CD14-positive monocyte (primary cell): Measurements from ENCODE around the gene SGPL1. TPM values are rescaled to one million over a fixed set of nuclear protein-coding genes. Genes with fewer than 3 reads are reported as not detected.

ENCODE experiments used
- DNase-seq, 3 donors: peaks; one replicate each; pipeline ENCODE4 v3.0.0-alpha.2; 2011 to 2022
- H2AFZ ChIP-seq: 2 replicates; pipeline ENCODE4 v1.6.0; 2012; ENCODE audit warnings: mild to moderate bottlenecking, low read depth, low read length, inconsistent platforms; ENCODE audit not compliant: insufficient read depth, poor library complexity, severe bottlenecking
- H3K27ac ChIP-seq, 2 donors: 1 replicate in 1 of 2; 2 replicates in 1 of 2; pipeline ENCODE4 v1.5.1; 2012 to 2013; ENCODE audit warnings: low read length in 2 of 2, control low read depth in 1 of 2, inconsistent platforms in 1 of 2, low read depth in 1 of 2, mild to moderate bottlenecking in 1 of 2
- H3K27me3 ChIP-seq, 2 donors: one replicate each; pipeline versions ENCODE4 v1.6.0 to v1.6.1; 2011 to 2013; ENCODE audit warnings: low read length in 2 of 2; ENCODE audit not compliant: control insufficient read depth in 2 of 2, insufficient read depth in 2 of 2
- H3K36me3 ChIP-seq, 2 donors: replicated peaks in 1 of 2; 1 replicate in 1 of 2; 2 replicates in 1 of 2; pipeline versions ENCODE4 v1.5.1 to v1.6.1; 2012 to 2013; ENCODE audit warnings: low read length in 2 of 2, control low read depth in 1 of 2, inconsistent platforms in 1 of 2, mild to moderate bottlenecking in 1 of 2; ENCODE audit not compliant: insufficient read depth in 2 of 2, control insufficient read depth in 1 of 2
- H3K4me1 ChIP-seq, 2 donors: 1 replicate in 1 of 2; 2 replicates in 1 of 2; pipeline versions ENCODE4 v1.5.1 to v1.6.1; 2012 to 2013; ENCODE audit warnings: low read length in 2 of 2, control low read depth in 1 of 2, inconsistent platforms in 1 of 2, mild to moderate bottlenecking in 1 of 2, moderate library complexity in 1 of 2; ENCODE audit not compliant: insufficient read depth in 2 of 2, control insufficient read depth in 1 of 2
- H3K4me2 ChIP-seq: replicated peaks from 2 replicates; pipeline ENCODE3; 2012; ENCODE audit warnings: low read length, moderate library complexity, mild to moderate bottlenecking; ENCODE audit not compliant: poor library complexity, severe bottlenecking; ENCODE audit errors: extremely low read depth
- H3K4me3 ChIP-seq, 3 experiments: fragments of 200-600 bp in 1 of 3; sonication (generic) in 1 of 3; replicated peaks in 1 of 3; 1 replicate in 2 of 3; 2 replicates in 1 of 3; pipeline ENCODE4 v1.5.1; 2011 to 2013; ENCODE audit warnings: low read length in 3 of 3, mild to moderate bottlenecking in 3 of 3, control low read depth in 2 of 3, low read depth in 2 of 3, inconsistent platforms in 1 of 3, moderate library complexity in 1 of 3
- H3K79me2 ChIP-seq: 2 replicates; pipeline ENCODE4 v1.6.0; 2012; ENCODE audit warnings: mild to moderate bottlenecking, control low read depth, inconsistent platforms, low read length, moderate library complexity; ENCODE audit not compliant: insufficient read depth
- H3K9ac ChIP-seq: 2 replicates; pipeline ENCODE4 v1.6.0; 2017; ENCODE audit warnings: low read length, mild to moderate bottlenecking; ENCODE audit not compliant: insufficient read depth, poor library complexity, severe bottlenecking
- H3K9me3 ChIP-seq, 2 donors: replicated peaks in 1 of 2; 1 replicate in 1 of 2; 2 replicates in 1 of 2; pipeline versions ENCODE4 v1.5.1 to v1.6.1; 2012 to 2013; ENCODE audit warnings: low read length in 2 of 2, control low read depth in 1 of 2; ENCODE audit not compliant: control insufficient read depth in 1 of 2, insufficient read depth in 1 of 2
- H4K20me1 ChIP-seq: 2 replicates; pipeline ENCODE4 v1.6.0; 2012; ENCODE audit warnings: mild to moderate bottlenecking, low read length, control low read depth, moderate library complexity; ENCODE audit not compliant: insufficient read depth
- H3K27ac Mint-ChIP-seq, 7 donors: one replicate each; pipeline ENCODE4 v1.8.0; 2020; ENCODE audit warnings: mild to moderate bottlenecking in 7 of 7, mixed read lengths in 7 of 7, moderate library complexity in 6 of 7, inconsistent platforms in 2 of 7
- H3K27me3 Mint-ChIP-seq, 3 donors: one replicate each; pipeline ENCODE4 v1.8.0; 2021 to 2022; ENCODE audit warnings: low read depth in 3 of 3, mild to moderate bottlenecking in 3 of 3, mixed read lengths in 3 of 3, moderate library complexity in 3 of 3, inconsistent platforms in 1 of 3
- H3K36me3 Mint-ChIP-seq, 2 donors: one replicate each; pipeline ENCODE4 v1.8.0; 2020; ENCODE audit warnings: mixed read lengths in 2 of 2, inconsistent platforms in 1 of 2, mild to moderate bottlenecking in 1 of 2
- H3K4me1 Mint-ChIP-seq: one replicate; pipeline ENCODE4 v1.8.0; 2020; ENCODE audit warnings: mild to moderate bottlenecking, mixed read lengths
- H3K4me3 Mint-ChIP-seq, 2 donors: one replicate each; pipeline ENCODE4 v1.8.0; 2020; ENCODE audit warnings: mild to moderate bottlenecking in 2 of 2, mixed read lengths in 2 of 2, moderate library complexity in 1 of 2
- H3K9me3 Mint-ChIP-seq, 7 donors: one replicate each; pipeline ENCODE4 v1.8.0; 2020 to 2022; ENCODE audit warnings: mixed read lengths in 7 of 7, mild to moderate bottlenecking in 6 of 7, moderate library complexity in 6 of 7, inconsistent platforms in 2 of 7
- WGBS: methylation state at CpG from one replicate; pipeline ENCODE4 v1.1.5; 2013; ENCODE audit warnings: missing lambda C conversion rate; ENCODE audit not compliant: insufficient coverage; 5-methylcytosine and 5-hydroxymethylcytosine counted together
- intact Hi-C, 2 donors: fragments of 100-400 bp; cut with micrococcal nuclease; formaldehyde crosslinking; loops; one replicate each; pipeline versions ENCODE4 v1.15.0 to v1.15.1; 2023
- polyA plus RNA-seq, 3 donors: library from polyadenylated mRNA; depleted of rRNA in 1 of 3; unstranded in 2 of 3; stranded (reverse) in 1 of 3; fragments of 300-500 nt in 2 of 3; fragments of >200 nt in 1 of 3; fragmentation: Illumina TruSeq in 2 of 3; gene quantifications; 1 replicate in 2 of 3; 2 replicates in 1 of 3; pipeline ENCODE4 v1.2.3, GENCODE V29; 2012 to 2021
- TF ChIP-seq, protein P1 (sequence below): fragments of 200-600 bp; IDR thresholded peaks from one replicate; pipeline ENCODE4 v1.8.0; 2022; ENCODE audit warnings: antibody characterized with exemption, mild to moderate bottlenecking

SGPL1 gene
- polyA plus RNA-seq, 3 donors: 16.6 to 26.8 (median 26.1) TPM

DNA sequence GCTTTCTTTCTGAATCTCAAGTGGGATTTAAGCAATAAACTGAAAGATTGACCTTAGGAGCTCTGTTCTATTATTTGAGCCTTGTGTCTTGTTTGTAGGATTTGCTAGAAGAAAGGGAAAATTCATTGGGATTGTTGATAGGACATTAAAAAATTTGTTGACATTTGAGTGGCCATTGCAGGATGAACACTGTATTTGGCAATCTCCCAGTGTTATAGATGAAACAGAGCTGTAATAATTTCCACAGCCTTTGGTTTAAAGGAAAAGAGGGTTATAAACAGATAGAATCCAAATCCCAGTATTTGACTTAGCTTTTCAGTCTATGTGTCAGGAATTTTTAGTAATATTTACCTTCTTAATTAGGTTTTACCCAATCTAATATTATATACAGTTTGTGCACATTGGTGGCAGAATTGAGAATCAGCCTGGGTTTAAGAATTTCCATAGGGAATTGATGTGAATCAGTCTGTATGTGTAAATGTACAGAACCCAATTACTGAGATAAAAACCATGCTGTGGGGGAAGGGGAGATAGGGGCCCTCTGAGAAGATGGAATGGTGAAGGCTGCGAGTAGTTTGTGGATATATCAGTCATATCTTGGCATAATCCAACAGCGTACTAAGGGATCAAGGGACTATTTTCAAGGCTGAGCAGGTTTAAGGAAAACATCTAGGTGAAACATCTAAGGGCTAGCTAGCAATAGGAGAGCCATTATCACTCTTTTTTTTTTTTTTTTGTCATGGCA, 6.5 kb downstream of the SGPL1 start:
- no peaks in the 10 kb centered on the region for H3K27me3 ChIP-seq
- H3K4me1 ChIP-seq: no peaks in the 10 kb centered on the region
- peaks cover 0 to 1% (median 0%) of the 10 kb centered on the region in 7 donors for H3K9me3 Mint-ChIP-seq
- H3K79me2 ChIP-seq: no peaks in the 10 kb centered on the region
- intact Hi-C loops: no loop called here
- H3K27me3 Mint-ChIP-seq: no peaks in the 10 kb centered on the region
- peaks cover 7 to 70% of the 10 kb centered on the region in 2 donors for H3K36me3 ChIP-seq
- no peak overlapping the region for H3K27ac Mint-ChIP-seq
- peaks cover 7% of the 10 kb centered on the region for H3K4me1 Mint-ChIP-seq
- H3K4me3 Mint-ChIP-seq: no peak overlapping the region
- WGBS: 86% methylated on average over 1 of the region's 2 CpGs
- no peak overlapping the region for H3K4me3 ChIP-seq
- TF ChIP-seq, protein P1, sequence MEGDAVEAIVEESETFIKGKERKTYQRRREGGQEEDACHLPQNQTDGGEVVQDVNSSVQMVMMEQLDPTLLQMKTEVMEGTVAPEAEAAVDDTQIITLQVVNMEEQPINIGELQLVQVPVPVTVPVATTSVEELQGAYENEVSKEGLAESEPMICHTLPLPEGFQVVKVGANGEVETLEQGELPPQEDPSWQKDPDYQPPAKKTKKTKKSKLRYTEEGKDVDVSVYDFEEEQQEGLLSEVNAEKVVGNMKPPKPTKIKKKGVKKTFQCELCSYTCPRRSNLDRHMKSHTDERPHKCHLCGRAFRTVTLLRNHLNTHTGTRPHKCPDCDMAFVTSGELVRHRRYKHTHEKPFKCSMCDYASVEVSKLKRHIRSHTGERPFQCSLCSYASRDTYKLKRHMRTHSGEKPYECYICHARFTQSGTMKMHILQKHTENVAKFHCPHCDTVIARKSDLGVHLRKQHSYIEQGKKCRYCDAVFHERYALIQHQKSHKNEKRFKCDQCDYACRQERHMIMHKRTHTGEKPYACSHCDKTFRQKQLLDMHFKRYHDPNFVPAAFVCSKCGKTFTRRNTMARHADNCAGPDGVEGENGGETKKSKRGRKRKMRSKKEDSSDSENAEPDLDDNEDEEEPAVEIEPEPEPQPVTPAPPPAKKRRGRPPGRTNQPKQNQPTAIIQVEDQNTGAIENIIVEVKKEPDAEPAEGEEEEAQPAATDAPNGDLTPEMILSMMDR: no peak
- H3K9ac ChIP-seq: no peak overlapping the region
- H3K36me3 Mint-ChIP-seq: peaks cover 65 to 66% of the 10 kb centered on the region in 2 donors
- peaks cover 36% of the 10 kb centered on the region for H4K20me1 ChIP-seq
- no peaks in the 10 kb centered on the region for H3K9me3 ChIP-seq
- H3K4me2 ChIP-seq: no peak overlapping the region
- H3K27ac ChIP-seq: no peak overlapping the region
- no peak for DNase-seq
- no peak overlapping the region for H2AFZ ChIP-seq

DNA sequence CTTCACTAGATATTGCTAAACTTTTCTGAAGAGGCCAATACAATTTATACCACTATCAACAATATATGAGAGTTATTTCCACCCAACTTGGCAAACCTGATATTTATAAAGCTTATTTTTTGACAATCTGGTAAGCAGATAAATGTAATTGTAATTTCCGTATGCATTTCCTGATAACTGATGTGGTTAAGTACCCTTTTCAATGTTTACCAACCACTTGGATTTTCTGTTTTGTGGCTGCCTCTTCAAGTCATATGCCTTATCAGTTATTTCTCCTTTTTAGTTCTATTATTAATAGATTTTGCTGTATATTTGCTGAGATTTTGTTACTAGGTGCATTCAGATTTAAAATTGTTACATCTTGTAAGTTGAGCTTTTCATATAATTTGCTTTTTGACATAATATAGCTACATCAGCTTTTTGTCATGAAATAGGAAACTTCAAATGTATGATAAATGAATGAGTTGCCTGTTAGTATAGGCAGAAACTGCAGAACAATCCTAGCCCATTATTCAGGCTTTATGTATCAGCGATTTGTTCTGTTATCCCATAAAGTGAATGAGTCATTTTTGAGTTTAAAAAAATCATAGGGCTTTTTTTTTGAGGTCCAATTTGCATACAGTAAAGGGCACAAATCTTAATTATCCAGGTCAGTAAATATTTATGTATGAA, 11.5 kb downstream of the SGPL1 start:
- H3K4me1 Mint-ChIP-seq: peaks cover 6% of the 10 kb centered on the region
- Histone ChIP-seq H2AFZ (no peak overlapping the region), H3K9me3 (no peaks in the 10 kb centered on the region), H3K27me3 (no peaks in the 10 kb centered on the region), H3K4me3 (no peak overlapping the region), H3K79me2 (peaks cover 3% of the 10 kb centered on the region), H3K27ac (no peak overlapping the region), H3K4me1 (peaks cover 2 to 3% of the 10 kb centered on the region in 2 donors), H4K20me1 (peaks cover 49% of the 10 kb centered on the region), H3K4me2 (no peak overlapping the region), H3K36me3 (peaks cover 5 to 58% of the 10 kb centered on the region in 2 donors), H3K9ac (no peak overlapping the region)
- no peaks in the 10 kb centered on the region for H3K27me3 Mint-ChIP-seq
- TF ChIP-seq, protein P1: no peak
- DNase-seq: no peak
- H3K27ac Mint-ChIP-seq: no peak overlapping the region
- H3K9me3 Mint-ChIP-seq: no peaks in the 10 kb centered on the region
- WGBS: no CpG with 5 or more reads among the region's 2 CpGs
- intact Hi-C loops: no loop called here
- no peak overlapping the region for H3K4me3 Mint-ChIP-seq
- H3K36me3 Mint-ChIP-seq: peaks cover 42 to 56% of the 10 kb centered on the region in 2 donors
